ENCODE measurements around the gene CMTR1. TPM values are rescaled to one million over a fixed set of nuclear protein-coding genes. Genes with fewer than 3 reads are reported as not detected.

The CMTR1 gene
- total RNA-seq, 1 experiment from 2014 or later, result 36.4 TPM

DNA sequence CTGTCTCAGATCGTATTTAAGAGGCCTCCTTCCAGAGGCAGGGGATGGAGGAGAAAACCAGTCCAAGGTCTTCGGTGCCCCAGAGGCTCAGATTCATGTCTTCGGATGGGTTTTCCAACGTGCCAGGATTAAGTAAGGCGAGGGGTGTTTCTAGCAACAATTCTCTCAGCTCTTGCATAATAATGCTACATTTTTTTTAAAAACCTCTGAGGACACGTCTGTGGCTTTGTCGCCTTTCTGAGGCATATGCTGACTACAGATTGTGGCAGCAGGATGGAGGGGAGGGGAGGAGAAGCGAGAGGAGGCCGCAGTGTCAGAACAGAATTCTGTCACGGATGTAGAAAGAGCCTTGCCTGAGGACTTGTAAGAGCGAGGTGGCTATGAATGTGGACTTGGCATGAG, 84.4 kb downstream of the CMTR1 start:
- ChIA-PET POLR2A (ENCODE audit: unreplicated experiment) (no interaction called here), CTCF (no interaction called here)
- Histone ChIP-seq H3K9me3 (ENCODE audit: low read length) (no peaks in the 10 kb centered on the region), H3F3A (ENCODE audit: low read length, unreplicated experiment) (no peaks in the 10 kb centered on the region), H4K20me1 (ENCODE audit: low read length) (no peaks in the 10 kb centered on the region), H3K9ac (ENCODE audit: low read length) (no peak overlapping the region), H3K79me2 (ENCODE audit: low read length) (no peaks in the 10 kb centered on the region), H2AFZ (ENCODE audit: low read length) (no peak overlapping the region), H3K9me2 (replicated peaks; ENCODE audit: low read length) (no peaks in the 10 kb centered on the region), H3K27ac (ENCODE audit: low read length) (no peak overlapping the region), H3K4me3 (ENCODE audit: low read length) (no peak overlapping the region), H3K36me3 (ENCODE audit: low read depth, low read length) (no peaks in the 10 kb centered on the region), H3K4me1 (ENCODE audit: insufficient read depth, low read length) (peaks cover 23% of the 10 kb centered on the region), H3K4me2 (ENCODE audit: low read length) (no peak overlapping the region), H3K27me3 (ENCODE audit: low read length) (no peaks in the 10 kb centered on the region)
- DNase-seq, result no peak
- no TSS peak for BruUV-seq (replicated peaks)
- ATAC-seq, result no peak
- intact Hi-C loops (cut with micrococcal nuclease), result no loop called here
- TF ChIP-seq, protein P1, sequence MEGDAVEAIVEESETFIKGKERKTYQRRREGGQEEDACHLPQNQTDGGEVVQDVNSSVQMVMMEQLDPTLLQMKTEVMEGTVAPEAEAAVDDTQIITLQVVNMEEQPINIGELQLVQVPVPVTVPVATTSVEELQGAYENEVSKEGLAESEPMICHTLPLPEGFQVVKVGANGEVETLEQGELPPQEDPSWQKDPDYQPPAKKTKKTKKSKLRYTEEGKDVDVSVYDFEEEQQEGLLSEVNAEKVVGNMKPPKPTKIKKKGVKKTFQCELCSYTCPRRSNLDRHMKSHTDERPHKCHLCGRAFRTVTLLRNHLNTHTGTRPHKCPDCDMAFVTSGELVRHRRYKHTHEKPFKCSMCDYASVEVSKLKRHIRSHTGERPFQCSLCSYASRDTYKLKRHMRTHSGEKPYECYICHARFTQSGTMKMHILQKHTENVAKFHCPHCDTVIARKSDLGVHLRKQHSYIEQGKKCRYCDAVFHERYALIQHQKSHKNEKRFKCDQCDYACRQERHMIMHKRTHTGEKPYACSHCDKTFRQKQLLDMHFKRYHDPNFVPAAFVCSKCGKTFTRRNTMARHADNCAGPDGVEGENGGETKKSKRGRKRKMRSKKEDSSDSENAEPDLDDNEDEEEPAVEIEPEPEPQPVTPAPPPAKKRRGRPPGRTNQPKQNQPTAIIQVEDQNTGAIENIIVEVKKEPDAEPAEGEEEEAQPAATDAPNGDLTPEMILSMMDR (conservative IDR thresholded peaks at IDR 0.05; ENCODE audit: low read depth, low read length), result no peak
- TF ChIP-seq EZH2 (IDR thresholded peaks at IDR 0.05; ENCODE audit: low read length, unreplicated experiment) (no peak), EZH2phosphoT487 (IDR thresholded peaks at IDR 0.05; ENCODE audit: borderline replicate concordance, low read length) (no peak)

DNA sequence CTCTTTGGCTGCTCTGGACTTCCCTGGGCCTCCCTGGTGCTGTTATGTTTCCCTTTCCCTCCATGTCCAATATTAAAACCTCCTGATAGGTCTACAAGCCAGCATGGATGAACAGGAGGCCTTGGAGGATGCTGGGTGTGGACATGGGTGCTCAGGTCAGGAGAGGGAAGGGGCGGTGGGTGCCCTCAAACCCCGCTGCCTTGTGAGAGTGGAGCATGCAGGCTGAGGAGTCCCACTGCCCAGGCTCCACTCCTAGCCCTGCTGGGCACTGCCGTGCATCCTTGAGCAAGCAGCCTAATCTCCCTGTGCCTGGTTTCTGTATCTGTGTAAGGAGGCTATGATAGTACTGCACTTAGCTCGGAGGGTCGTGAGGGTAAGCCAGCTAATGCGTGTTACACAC, 85.1 kb downstream of the CMTR1 start:
- H2AFZ ChIP-seq (ENCODE audit: low read length), result no peak overlapping the region
- no peaks in the 10 kb centered on the region for H4K20me1 ChIP-seq (ENCODE audit: low read length)
- H3K27me3 ChIP-seq (ENCODE audit: low read length), result no peaks in the 10 kb centered on the region
- DNase-seq, result no peak
- no peaks in the 10 kb centered on the region for H3K36me3 ChIP-seq (ENCODE audit: low read depth, low read length)
- H3K9me2 ChIP-seq (replicated peaks; ENCODE audit: low read length), result no peaks in the 10 kb centered on the region
- CTCF ChIA-PET, result no interaction called here
- no peak overlapping the region for H3K9ac ChIP-seq (ENCODE audit: low read length)
- H3K4me2 ChIP-seq (ENCODE audit: low read length), result no peak overlapping the region
- H3K9me3 ChIP-seq (ENCODE audit: low read length), result no peaks in the 10 kb centered on the region
- H3K4me3 ChIP-seq (ENCODE audit: low read length), result no peak overlapping the region
- POLR2A ChIA-PET (ENCODE audit: unreplicated experiment), result no interaction called here
- no peak for TF ChIP-seq EZH2phosphoT487 (IDR thresholded peaks at IDR 0.05; ENCODE audit: borderline replicate concordance, low read length)
- no peak for TF ChIP-seq EZH2 (IDR thresholded peaks at IDR 0.05; ENCODE audit: low read length, unreplicated experiment)
- TF ChIP-seq, protein P1 (conservative IDR thresholded peaks at IDR 0.05; ENCODE audit: low read depth, low read length), result no peak
- ATAC-seq, result no peak
- peaks cover 23% of the 10 kb centered on the region for H3K4me1 ChIP-seq (ENCODE audit: insufficient read depth, low read length)
- BruUV-seq (replicated peaks), result no TSS peak
- H3K79me2 ChIP-seq (ENCODE audit: low read length), result no peaks in the 10 kb centered on the region
- no peak overlapping the region for H3K27ac ChIP-seq (ENCODE audit: low read length)
- intact Hi-C loops (cut with micrococcal nuclease), result no loop called here
- H3F3A ChIP-seq (ENCODE audit: low read length, unreplicated experiment), result no peaks in the 10 kb centered on the region

DNA sequence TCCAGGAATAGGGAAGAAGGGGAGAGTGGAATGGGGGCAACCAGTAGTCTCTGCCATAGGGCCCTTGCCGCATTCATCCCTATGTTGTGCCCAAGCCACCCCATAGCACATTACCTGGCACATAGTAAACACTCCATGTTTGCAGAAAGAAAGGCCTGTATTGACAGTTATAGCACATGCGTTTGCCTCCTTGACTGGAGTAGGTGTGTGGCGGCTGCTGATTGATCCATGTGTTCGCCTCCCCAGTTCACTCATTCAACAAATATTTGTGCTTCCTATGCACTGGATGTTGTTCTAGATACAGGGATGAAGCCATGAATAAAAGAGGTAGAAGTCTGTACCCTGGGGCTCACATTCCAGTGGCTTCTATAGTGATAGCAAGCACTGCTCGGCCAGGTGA, 86.4 kb downstream of the CMTR1 start:
- no peak overlapping the region for H3K4me3 ChIP-seq (ENCODE audit: low read length)
- H3K4me2 ChIP-seq (ENCODE audit: low read length), result no peak overlapping the region
- no peak overlapping the region for H2AFZ ChIP-seq (ENCODE audit: low read length)
- no peak for DNase-seq
- no peak overlapping the region for H3K27ac ChIP-seq (ENCODE audit: low read length)
- H3F3A ChIP-seq (ENCODE audit: low read length, unreplicated experiment), result peaks cover 8% of the 10 kb centered on the region
- no peaks in the 10 kb centered on the region for H3K9me2 ChIP-seq (replicated peaks; ENCODE audit: low read length)
- H3K9me3 ChIP-seq (ENCODE audit: low read length), result no peaks in the 10 kb centered on the region
- ChIA-PET CTCF (no interaction called here), POLR2A (ENCODE audit: unreplicated experiment) (no interaction called here)
- no TSS peak for BruUV-seq (replicated peaks)
- H3K27me3 ChIP-seq (ENCODE audit: low read length), result no peaks in the 10 kb centered on the region
- intact Hi-C loops (cut with micrococcal nuclease), result no loop called here
- no peak overlapping the region for H3K9ac ChIP-seq (ENCODE audit: low read length)
- peaks cover 33% of the 10 kb centered on the region for H3K4me1 ChIP-seq (ENCODE audit: insufficient read depth, low read length)
- H3K79me2 ChIP-seq (ENCODE audit: low read length), result no peaks in the 10 kb centered on the region
- no peak for TF ChIP-seq EZH2 (IDR thresholded peaks at IDR 0.05; ENCODE audit: low read length, unreplicated experiment)
- no peak for ATAC-seq
- H3K36me3 ChIP-seq (ENCODE audit: low read depth, low read length), result no peaks in the 10 kb centered on the region
- H4K20me1 ChIP-seq (ENCODE audit: low read length), result no peaks in the 10 kb centered on the region

All from PC-3 (cell line).